Sigmoid colon (tissue), 7 donors: Measurements from ENCODE around the gene GMDS. TPM values are rescaled to one million over a fixed set of nuclear protein-coding genes. Genes with fewer than 3 reads are reported as not detected.

Experiments used
- DNase-seq: peaks from one replicate; pipeline ENCODE4 v3.0.0-alpha.2; 2019
- H3K27ac ChIP-seq, 4 donors: fragments of 200-600 bp; sonication (generic); one replicate each; pipeline ENCODE4 v1.5.1; 2016 to 2019; ENCODE audit warnings: mild to moderate bottlenecking in 1 of 4
- H3K27me3 ChIP-seq, 3 donors: fragments of 200-600 bp; sonication (generic); one replicate each; pipeline ENCODE4 v1.5.1; 2019; ENCODE audit warnings: mild to moderate bottlenecking in 1 of 3
- H3K36me3 ChIP-seq, 4 donors: fragments of 200-600 bp; sonication (generic); one replicate each; pipeline ENCODE4 v1.5.1; 2016 to 2019
- H3K4me1 ChIP-seq, 4 donors: fragments of 200-600 bp; sonication (generic); one replicate each; pipeline ENCODE4 v1.5.1; 2017 to 2019
- H3K4me3 ChIP-seq, 4 donors: fragments of 200-600 bp; sonication (generic); one replicate each; pipeline ENCODE4 v1.5.1; 2017 to 2019; ENCODE audit warnings: mild to moderate bottlenecking in 2 of 4, moderate library complexity in 1 of 4
- H3K9me3 ChIP-seq, 4 donors: fragments of 200-600 bp in 3 of 4; sonication (generic) in 3 of 4; one replicate each; pipeline versions ENCODE4 v1.5.1 to v1.6.1; 2013 to 2019
- EP300 ChIP-seq, 4 donors: sonication (generic); formaldehyde crosslinking; IDR thresholded peaks; one replicate each; pipeline ENCODE4 v1.6.1; 2017; ENCODE audit warnings: antibody characterized with exemption in 4 of 4
- POLR2A ChIP-seq, 2 donors: fragments of 450-650 bp; IDR thresholded peaks; one replicate each; pipeline ENCODE4 v1.6.1; 2016; ENCODE audit warnings: antibody characterized with exemption in 2 of 2, mild to moderate bottlenecking in 2 of 2, moderate library complexity in 2 of 2
- POLR2AphosphoS5 ChIP-seq, 4 donors: sonication (generic); formaldehyde crosslinking; IDR thresholded peaks; one replicate each; pipeline ENCODE4 v1.6.1; 2017; ENCODE audit warnings: antibody characterized with exemption in 4 of 4
- WGBS, 2 donors: extraction: QIAGEN DNeasy Blood & Tissue Kit; methylation state at CpG; one replicate each; pipeline ENCODE4 v1.1.7; 2013; 5-methylcytosine and 5-hydroxymethylcytosine counted together
- intact Hi-C: fragments of 100-400 bp; cut with DNase I; formaldehyde crosslinking; loops from one replicate; pipeline ENCODE4 v1.15.1; 2023
- polyA plus RNA-seq, 3 donors: library from polyadenylated mRNA; stranded (reverse); fragments of 200-250 nt; gene quantifications; one replicate each; pipeline ENCODE4 v1.2.3, GENCODE V29; 2013
- total RNA-seq, 4 donors: library from RNA; depleted of rRNA; stranded (reverse); fragments of >200 nt; gene quantifications; one replicate each; pipeline ENCODE4 v1.1.0, GENCODE V29; 2016
- TF ChIP-seq, protein P1 (sequence below), 4 experiments: fragments of 450-650 bp in 3 of 4; fragments of 200-600 bp in 1 of 4; IDR thresholded peaks; one replicate each; pipeline ENCODE4 v1.5.1; 2016 to 2019; ENCODE audit warnings: antibody characterized with exemption in 4 of 4, mild to moderate bottlenecking in 3 of 4, moderate library complexity in 2 of 4
- donor health status: healthy with polysubstance abuse.
- donor health status: Bipolar disorder and iron deficiency.
- donor health status: healthy.

Gene GMDS
- total and polyA plus RNA-seq, 7 donors = 3.1 to 173 (median 9.4) TPM

- Histone ChIP-seq H3K4me3 (no peak overlapping the region), H3K4me1 (peaks cover 0 to 14% (median 10%) of the 10 kb centered on the region in 4 donors), H3K36me3 (peaks cover 0 to 16% (median 6%) of the 10 kb centered on the region in 4 donors), H3K27ac (no peak overlapping the region), H3K9me3 (no peaks in the 10 kb centered on the region), H3K27me3 (no peaks in the 10 kb centered on the region)
- intact Hi-C loops = no loop called here
- WGBS, 2 donors = 91 to 95% methylated on average over 3 of the region's 3 CpGs
- DNase-seq = no peak
- TF ChIP-seq, protein P1, sequence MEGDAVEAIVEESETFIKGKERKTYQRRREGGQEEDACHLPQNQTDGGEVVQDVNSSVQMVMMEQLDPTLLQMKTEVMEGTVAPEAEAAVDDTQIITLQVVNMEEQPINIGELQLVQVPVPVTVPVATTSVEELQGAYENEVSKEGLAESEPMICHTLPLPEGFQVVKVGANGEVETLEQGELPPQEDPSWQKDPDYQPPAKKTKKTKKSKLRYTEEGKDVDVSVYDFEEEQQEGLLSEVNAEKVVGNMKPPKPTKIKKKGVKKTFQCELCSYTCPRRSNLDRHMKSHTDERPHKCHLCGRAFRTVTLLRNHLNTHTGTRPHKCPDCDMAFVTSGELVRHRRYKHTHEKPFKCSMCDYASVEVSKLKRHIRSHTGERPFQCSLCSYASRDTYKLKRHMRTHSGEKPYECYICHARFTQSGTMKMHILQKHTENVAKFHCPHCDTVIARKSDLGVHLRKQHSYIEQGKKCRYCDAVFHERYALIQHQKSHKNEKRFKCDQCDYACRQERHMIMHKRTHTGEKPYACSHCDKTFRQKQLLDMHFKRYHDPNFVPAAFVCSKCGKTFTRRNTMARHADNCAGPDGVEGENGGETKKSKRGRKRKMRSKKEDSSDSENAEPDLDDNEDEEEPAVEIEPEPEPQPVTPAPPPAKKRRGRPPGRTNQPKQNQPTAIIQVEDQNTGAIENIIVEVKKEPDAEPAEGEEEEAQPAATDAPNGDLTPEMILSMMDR (IDR thresholded peaks at IDR 0.05) = no peak
- TF ChIP-seq EP300 (IDR thresholded peaks at IDR 0.05) = no peak
- TF ChIP-seq POLR2AphosphoS5 (IDR thresholded peaks at IDR 0.05) = no peak
- TF ChIP-seq POLR2A (IDR thresholded peaks at IDR 0.05) = no peak
Observed at GRCh38 chr6:2272696-2273095, 27.3 kb upstream of the GMDS start.

GRCh38 chr6:2270054-2270453, 24.6 kb upstream of the GMDS start:
- H3K4me1 ChIP-seq = peaks cover 0 to 7% (median 3%) of the 10 kb centered on the region in 4 donors
- intact Hi-C loops = no loop called here
- 93 to 97% methylated on average over 3 of the region's 3 CpGs for WGBS, 2 donors
- TF ChIP-seq EP300 (IDR thresholded peaks at IDR 0.05) (no peak), POLR2A (IDR thresholded peaks at IDR 0.05) (no peak), POLR2AphosphoS5 (IDR thresholded peaks at IDR 0.05) (no peak)
- TF ChIP-seq, protein P1 (IDR thresholded peaks at IDR 0.05) = no peak
- H3K9me3 ChIP-seq = no peaks in the 10 kb centered on the region
- H3K27ac ChIP-seq = no peak overlapping the region
- peaks cover 0 to 16% (median 6%) of the 10 kb centered on the region in 4 donors for H3K36me3 ChIP-seq
- H3K4me3 ChIP-seq = no peak overlapping the region
- DNase-seq = no peak
- H3K27me3 ChIP-seq = no peaks in the 10 kb centered on the region

DNA sequence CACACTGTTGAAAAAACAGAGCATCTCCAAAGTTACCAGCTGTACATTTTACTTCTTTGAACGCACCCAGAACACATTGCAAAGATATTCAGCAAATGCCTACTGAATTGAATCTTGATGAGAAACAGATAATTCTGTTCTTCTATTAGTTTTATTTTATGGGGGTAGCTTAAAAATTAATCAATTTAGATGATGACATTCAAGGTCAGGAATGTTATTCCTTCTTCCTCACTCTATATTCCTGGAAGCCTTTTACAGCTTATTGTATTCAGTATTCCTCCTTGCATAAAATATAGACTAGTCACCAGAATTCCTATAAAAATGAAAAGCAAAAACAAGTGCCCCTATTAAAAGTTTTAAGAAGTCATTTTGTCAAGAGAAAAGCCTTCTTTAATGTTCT, 21.4 kb upstream of the GMDS start:
- H3K27ac ChIP-seq = no peak overlapping the region

DNA sequence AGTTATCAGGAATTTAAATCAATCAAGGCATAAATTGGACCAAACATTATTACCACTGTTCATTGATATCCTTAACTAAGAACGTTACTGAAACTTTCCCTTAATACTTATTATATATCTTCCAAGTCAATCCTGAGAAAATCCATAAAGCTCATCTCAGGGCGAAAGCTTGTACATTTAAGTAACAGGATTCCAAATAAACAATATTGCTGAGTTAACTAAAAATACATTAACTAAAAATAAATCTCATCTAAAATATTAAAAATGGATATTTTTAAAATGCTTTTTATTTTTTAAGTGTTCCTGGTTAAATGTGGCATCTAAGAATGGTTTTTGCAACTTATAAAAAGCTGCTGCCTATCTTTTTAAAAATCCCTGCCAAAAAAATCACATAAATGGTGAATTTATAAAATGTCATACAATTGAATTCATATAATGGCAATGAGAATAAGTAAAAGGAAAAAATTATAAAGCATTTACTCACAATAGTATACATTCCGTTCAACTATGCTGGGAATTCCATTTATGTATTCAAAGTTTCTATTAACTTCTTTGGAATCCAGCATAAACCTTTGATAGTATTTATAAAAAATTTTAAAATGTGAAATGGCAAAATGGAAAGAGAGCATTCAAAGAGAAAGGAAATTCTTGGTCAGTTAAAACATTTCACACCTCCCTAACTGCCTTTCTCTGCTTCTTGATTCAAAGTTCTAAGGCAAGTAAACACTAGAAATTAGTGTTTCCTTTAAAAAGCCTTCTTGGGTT, 20.8 kb upstream of the GMDS start:
- no peaks in the 10 kb centered on the region for H3K27me3 ChIP-seq
- no peak overlapping the region for H3K27ac ChIP-seq
- no peak overlapping the region for H3K4me3 ChIP-seq
- H3K9me3 ChIP-seq = no peaks in the 10 kb centered on the region
- peaks cover 0 to 3% (median 0%) of the 10 kb centered on the region in 4 donors for H3K4me1 ChIP-seq
- no peak for TF ChIP-seq POLR2A (IDR thresholded peaks at IDR 0.05)
- TF ChIP-seq, protein P1 (IDR thresholded peaks at IDR 0.05) = no peak
- intact Hi-C loops = no loop called here
- DNase-seq = no peak
- H3K36me3 ChIP-seq = peaks cover 0 to 3% (median 0%) of the 10 kb centered on the region in 4 donors
- WGBS, 2 donors = 79 to 84% methylated on average over 3 of the region's 3 CpGs

More for the DNA sequence above, 21.4 kb upstream of the GMDS start:
- no peaks in the 10 kb centered on the region for H3K9me3 ChIP-seq
- peaks cover 0 to 3% (median 0%) of the 10 kb centered on the region in 4 donors for H3K4me1 ChIP-seq
- WGBS, 2 donors = 84 to 85% methylated on average over 1 of the region's 1 CpG
- peaks cover 0 to 3% (median 0%) of the 10 kb centered on the region in 4 donors for H3K36me3 ChIP-seq
- no peak for DNase-seq
- no peak overlapping the region for H3K4me3 ChIP-seq
- TF ChIP-seq EP300 (IDR thresholded peaks at IDR 0.05) (no peak), POLR2AphosphoS5 (IDR thresholded peaks at IDR 0.05) (no peak), POLR2A (IDR thresholded peaks at IDR 0.05) (no peak)
- TF ChIP-seq, protein P1 (IDR thresholded peaks at IDR 0.05) = no peak
- no peaks in the 10 kb centered on the region for H3K27me3 ChIP-seq
- intact Hi-C loops = no loop called here
